HG02884 (cell line): ENCODE measurements around the gene UBE2O.
"Not testable (repeated sequence)": the region's sequence is repeated elsewhere in the genome, so short reads cannot be mapped to it uniquely, and the experiment has no call there.

ENCODE experiments used
- ATAC-seq: cut with Tn5 transposase; IDR thresholded peaks from one replicate; pipeline ENCODE4 v1.9.1; 2021; ENCODE audit warnings: mild to moderate bottlenecking, moderate library complexity; ENCODE audit not compliant: unreplicated experiment

UBE2O gene

GRCh38 chr17:76356803-76357456 is 96.0 kb downstream of the UBE2O start:
- ATAC-seq = no peak

- no peak for ATAC-seq
Measured at GRCh38 chr17:76354747-76355310, 98.1 kb downstream of the UBE2O start.

DNA sequence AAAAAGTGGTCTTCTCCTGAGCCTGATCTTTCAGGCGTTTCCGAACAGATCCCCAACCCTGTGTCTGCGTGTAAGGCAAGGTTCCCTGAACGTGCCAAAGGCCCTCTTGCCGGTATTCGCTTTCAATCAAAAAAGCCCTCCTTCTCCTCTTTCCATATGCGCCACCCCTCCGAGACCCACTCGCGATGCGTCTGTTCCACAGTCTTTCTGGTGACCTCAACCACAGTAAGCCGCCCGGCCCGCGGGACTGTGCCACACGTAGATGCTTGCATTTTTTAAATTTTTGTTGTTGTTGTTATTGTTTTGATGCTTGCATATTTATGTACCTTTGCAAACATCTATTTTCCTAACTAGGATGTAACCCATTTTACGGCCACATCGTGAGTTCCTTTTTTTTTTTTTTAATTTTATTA is 98.6 kb downstream of the UBE2O start:
- no peak for ATAC-seq

- ATAC-seq = peak; percentile 82
Measured at GRCh38 chr17:76353599-76354316, 99.2 kb downstream of the UBE2O start, which contains the start of gene PRPSAP1. TSS of gene PRPSAP1 (minus strand) at chr17:76353916. CDS start at chr17:76353703, 213 bp downstream.

- peak; percentile 13 for ATAC-seq
Measured at GRCh38 chr17:76353004-76353598, 99.9 kb downstream of the UBE2O start.

GRCh38 chr17:76351526-76352071 is 101.4 kb downstream of the UBE2O start:
- no peak for ATAC-seq

GRCh38 chr17:76350463-76350862 is 102.5 kb downstream of the UBE2O start:
- no peak for ATAC-seq

- ATAC-seq = not testable (repeated sequence)
Measured at GRCh38 chr17:76346936-76347335, 106.0 kb downstream of the UBE2O start.

GRCh38 chr17:76345377-76345974 is 107.5 kb downstream of the UBE2O start:
- ATAC-seq = no peak

GRCh38 chr17:76343106-76343505 is 109.8 kb downstream of the UBE2O start:
- no peak for ATAC-seq

DNA sequence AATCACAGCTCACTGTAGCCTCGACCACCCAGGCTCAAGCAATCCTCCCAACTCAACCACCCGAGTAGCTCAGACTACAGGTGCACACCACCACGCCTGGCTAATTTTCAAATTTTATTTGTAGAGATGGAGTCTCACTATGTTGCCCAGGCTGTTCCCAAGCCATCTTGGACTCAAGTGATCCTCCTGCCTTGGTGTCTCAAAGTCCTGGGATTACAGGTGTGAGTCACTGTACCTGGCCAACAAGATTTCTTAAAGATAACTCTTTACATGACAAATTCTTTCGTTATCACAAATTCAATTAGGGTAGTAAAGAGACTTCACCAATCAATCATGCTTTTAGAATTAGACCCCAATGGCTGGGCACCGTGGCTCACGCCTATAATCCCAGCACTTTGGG is 111.7 kb downstream of the UBE2O start:
- no peak for ATAC-seq
